GM13976 (cell line): ENCODE results near the gene MANSC4.
A peak's percentile ranks its signal among the peaks of the same experiment; 100 is the strongest.

Source experiments
- DNase-seq: peaks from one replicate; pipeline ENCODE4 v3.0.0; 2012; ENCODE audit warnings: low spot score
- CTCF ChIP-seq: IDR thresholded peaks from 2 replicates; pipeline ENCODE4 v1.5.1; 2012; ENCODE audit warnings: borderline replicate concordance, mild to moderate bottlenecking; ENCODE audit not compliant: insufficient read depth; ENCODE audit errors: extremely low read depth, missing control alignments, control extremely low read depth
- in situ Hi-C: fragments of 300-500 bp; cut with MboI; formaldehyde crosslinking; loops from one replicate; pipeline ENCODE4 v1.12.0; 2022; ENCODE audit warnings: low sequenced_read_pairs, mixed read lengths, inconsistent platforms; ENCODE audit not compliant: unreplicated experiment

The MANSC4 gene

GRCh38 chr12:27779416-27779919, 568 bp downstream of the MANSC4 start:
- TF ChIP-seq CTCF = no peak
- in situ Hi-C loops = no loop called here
- DNase-seq = peak; percentile 58

- TF ChIP-seq CTCF = no peak
- DNase-seq = no peak
- in situ Hi-C loops = no loop called here
Observed at GRCh38 chr12:27778206-27778605, 1.8 kb downstream of the MANSC4 start.

GRCh38 chr12:27777141-27777540, 2.9 kb downstream of the MANSC4 start:
- no peak for TF ChIP-seq CTCF
- no peak for DNase-seq
- in situ Hi-C loops = no loop called here

GRCh38 chr12:27772328-27773049, 7.5 kb downstream of the MANSC4 start:
- no peak for TF ChIP-seq CTCF
- in situ Hi-C loops = no loop called here
- DNase-seq = no peak

DNA sequence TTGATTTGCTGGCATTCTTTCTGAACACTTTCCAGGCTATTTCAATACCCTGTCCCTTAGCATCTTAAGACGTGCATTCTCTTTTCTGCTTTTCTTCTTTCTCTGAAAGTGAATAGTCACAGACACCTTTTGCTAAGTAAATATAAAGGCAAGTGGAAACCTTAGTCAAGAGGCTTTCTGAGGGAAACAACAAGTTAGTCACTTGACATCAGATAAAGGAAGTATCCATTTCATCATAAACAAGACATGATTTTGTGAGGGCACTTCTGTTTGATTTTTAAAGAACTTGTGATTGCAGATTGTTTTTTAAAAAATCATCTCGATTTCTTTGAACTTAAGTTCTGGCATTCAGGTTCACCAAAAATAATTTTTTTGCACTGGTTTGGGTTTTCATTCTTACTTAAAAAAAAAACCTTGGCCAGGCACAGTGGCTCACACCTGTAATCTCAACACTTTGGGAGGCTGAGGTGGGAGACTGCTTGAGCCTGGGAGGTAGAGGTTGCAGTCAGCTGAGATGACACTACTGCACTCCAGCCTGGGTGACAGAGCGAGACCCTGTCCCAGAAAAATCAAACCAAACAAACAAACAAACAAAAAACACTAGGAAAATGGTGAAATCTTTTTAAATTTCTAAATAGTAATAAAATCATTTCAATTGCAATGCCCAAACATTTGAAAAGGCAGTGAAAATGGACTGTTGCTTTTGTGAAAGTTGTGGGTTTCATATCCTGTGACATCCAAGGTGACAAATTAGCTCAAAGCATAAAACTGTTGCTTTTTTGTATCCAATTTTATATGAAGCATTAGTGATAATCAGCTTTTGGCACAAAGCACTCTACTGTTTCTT, 8.3 kb downstream of the MANSC4 start:
- in situ Hi-C loops = no loop called here
- no peak for DNase-seq

More for the DNA sequence above, 8.3 kb downstream of the MANSC4 start:
- TF ChIP-seq CTCF = no peak
